ENCODE measurements around the gene MYLK4. TPM values are rescaled to one million over a fixed set of nuclear protein-coding genes. Genes with fewer than 3 reads are reported as not detected.

The MYLK4 gene
- total and polyA plus RNA-seq, 4 donors = 0.07 to 0.65 (median 0.39) TPM

DNA sequence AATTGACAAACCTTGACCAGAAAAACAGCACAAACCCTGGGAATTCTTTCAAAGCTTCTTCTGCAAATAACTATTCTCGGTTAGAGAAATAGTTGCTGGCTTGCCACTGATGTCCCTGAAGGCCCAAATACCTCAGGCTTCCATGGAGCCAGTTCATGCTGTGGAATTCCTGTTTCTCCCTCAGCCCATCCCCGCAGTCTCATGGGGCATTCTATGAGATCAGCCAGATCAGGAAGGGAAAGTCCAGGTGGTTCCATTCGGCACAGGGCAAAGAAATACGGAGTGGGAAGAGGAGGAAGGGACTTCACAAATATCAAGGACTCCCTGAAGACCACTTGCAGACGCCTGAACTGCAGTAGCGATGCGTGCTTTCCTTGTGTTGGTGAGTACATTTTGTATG lies 63.3 kb downstream of the MYLK4 start:
- H3K27me3 ChIP-seq (ENCODE audit: control insufficient read depth in 4 of 4, insufficient read depth in 4 of 4, low read length in 3 of 4) = no peaks in the 10 kb centered on the region
- H3K4me3 ChIP-seq (ENCODE audit: low read depth in 1 of 3, low read length in 3 of 3) = no peak overlapping the region
- H3K4me1 ChIP-seq (ENCODE audit: control insufficient read depth in 4 of 4, insufficient read depth in 4 of 4, low read length in 3 of 4) = peaks cover 0 to 10% (median 3%) of the 10 kb centered on the region in 4 donors
- DNase-seq (ENCODE audit: low spot score) = no peak
- no peaks in the 10 kb centered on the region for H3K36me3 ChIP-seq (ENCODE audit: control insufficient read depth in 4 of 4, insufficient read depth in 3 of 4, low read depth in 1 of 4, low read length in 3 of 4)
- 93% methylated on average over 7 of the region's 7 CpGs for WGBS
- H3K27ac ChIP-seq (ENCODE audit: low read depth in 1 of 2, low read length in 2 of 2) = no peak overlapping the region
- no peaks in the 10 kb centered on the region for H3K9me3 ChIP-seq (ENCODE audit: control insufficient read depth in 4 of 4, low read length in 3 of 4)
- TF ChIP-seq HNF4A (conservative IDR thresholded peaks at IDR 0.05) (no peak), ZBTB33 (IDR thresholded peaks at IDR 0.05) (no peak), CTCF (IDR thresholded peaks at IDR 0.05; ENCODE audit: low read depth, low read length, missing input control) (no peak), GABPA (IDR thresholded peaks at IDR 0.05 in 1 of 2, conservative IDR thresholded peaks at IDR 0.05 in 1 of 2) (no peak), RAD21 (IDR thresholded peaks at IDR 0.05) (no peak), JUND (IDR thresholded peaks at IDR 0.05) (no peak), HNF4G (IDR thresholded peaks at IDR 0.05) (no peak), REST (IDR thresholded peaks at IDR 0.05) (no peak), FOXA1 (IDR thresholded peaks at IDR 0.05) (no peak)
- TF ChIP-seq, protein P1, sequence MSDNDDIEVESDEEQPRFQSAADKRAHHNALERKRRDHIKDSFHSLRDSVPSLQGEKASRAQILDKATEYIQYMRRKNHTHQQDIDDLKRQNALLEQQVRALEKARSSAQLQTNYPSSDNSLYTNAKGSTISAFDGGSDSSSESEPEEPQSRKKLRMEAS (IDR thresholded peaks at IDR 0.05) = no peak
- H3K9ac ChIP-seq (ENCODE audit: low read depth in 1 of 2, low read length in 2 of 2) = no peak overlapping the region

DNA sequence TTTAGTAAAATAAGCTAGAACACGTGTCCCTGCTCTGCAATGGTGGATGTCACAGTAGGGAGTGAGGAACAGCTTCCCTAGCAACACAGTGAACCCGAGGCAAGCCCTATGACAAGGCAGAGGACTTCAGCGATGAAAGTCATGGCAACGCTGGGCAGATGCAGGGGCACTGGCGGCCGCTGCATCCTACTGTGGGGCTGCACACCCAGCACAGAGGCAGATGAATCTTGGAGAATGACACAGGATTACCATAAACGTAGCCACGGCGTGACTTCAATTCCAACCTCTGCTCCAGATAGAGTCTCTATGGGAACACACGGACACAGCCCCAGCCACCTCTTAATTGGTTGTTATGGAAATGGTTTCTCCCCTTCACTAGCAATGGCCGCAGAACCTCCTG lies 64.2 kb downstream of the MYLK4 start:
- peaks cover 0 to 10% (median 3%) of the 10 kb centered on the region in 4 donors for H3K4me1 ChIP-seq (ENCODE audit: control insufficient read depth in 4 of 4, insufficient read depth in 4 of 4, low read length in 3 of 4)
- no peaks in the 10 kb centered on the region for H3K36me3 ChIP-seq (ENCODE audit: control insufficient read depth in 4 of 4, insufficient read depth in 3 of 4, low read depth in 1 of 4, low read length in 3 of 4)
- no peak for TF ChIP-seq GABPA (IDR thresholded peaks at IDR 0.05 in 1 of 2, conservative IDR thresholded peaks at IDR 0.05 in 1 of 2)
- no peak for TF ChIP-seq FOXA2 (IDR thresholded peaks at IDR 0.05)
- no peak for TF ChIP-seq ATF3 (IDR thresholded peaks at IDR 0.05)
- TF ChIP-seq JUND (IDR thresholded peaks at IDR 0.05) = no peak
- no peak for TF ChIP-seq YY1 (IDR thresholded peaks at IDR 0.05)
- TF ChIP-seq NR2F2 (IDR thresholded peaks at IDR 0.05) = no peak
- TF ChIP-seq TAF1 (conservative IDR thresholded peaks at IDR 0.05) = no peak
- no peak for TF ChIP-seq RXRA (IDR thresholded peaks at IDR 0.05)
- no peak for TF ChIP-seq EGR1 (IDR thresholded peaks at IDR 0.05; ENCODE audit: low read depth in 2 of 2)
- TF ChIP-seq RAD21 (IDR thresholded peaks at IDR 0.05) = no peak
- TF ChIP-seq, protein P1 (IDR thresholded peaks at IDR 0.05) = no peak
- no peak overlapping the region for H3K9ac ChIP-seq (ENCODE audit: low read depth in 1 of 2, low read length in 2 of 2)
- no peak overlapping the region for H3K27ac ChIP-seq (ENCODE audit: low read depth in 1 of 2, low read length in 2 of 2)
- DNase-seq (ENCODE audit: low spot score) = no peak
- no peaks in the 10 kb centered on the region for H3K9me3 ChIP-seq (ENCODE audit: control insufficient read depth in 4 of 4, low read length in 3 of 4)
- H3K4me3 ChIP-seq (ENCODE audit: low read depth in 1 of 3, low read length in 3 of 3) = no peak overlapping the region
- no peaks in the 10 kb centered on the region for H3K27me3 ChIP-seq (ENCODE audit: control insufficient read depth in 4 of 4, insufficient read depth in 4 of 4, low read length in 3 of 4)
- WGBS = 91% methylated on average over 11 of the region's 11 CpGs
